Liver (tissue), 9 donors: Measurements from ENCODE around the gene DOP1B. TPM values are rescaled to one million over a fixed set of nuclear protein-coding genes. Genes with fewer than 3 reads are reported as not detected.

Experiments
- DNase-seq: peaks from one replicate; pipeline ENCODE4 v3.0.0-alpha.2; 2017; ENCODE audit warnings: low spot score
- H3K27ac ChIP-seq, 2 donors: one replicate each; pipeline ENCODE4 v1.7.0; 2013; ENCODE audit warnings: inconsistent platforms in 2 of 2, low read length in 2 of 2, control low read depth in 1 of 2, low read depth in 1 of 2, mild to moderate bottlenecking in 1 of 2
- H3K27me3 ChIP-seq, 4 donors: one replicate each; pipeline versions ENCODE4 v1.6.1 to v1.7.0; 2013; ENCODE audit warnings: low read length in 3 of 4, inconsistent platforms in 1 of 4, mild to moderate bottlenecking in 1 of 4, moderate library complexity in 1 of 4; ENCODE audit not compliant: control insufficient read depth in 4 of 4, insufficient read depth in 4 of 4
- H3K36me3 ChIP-seq, 4 donors: one replicate each; pipeline versions ENCODE4 v1.6.1 to v1.7.0; 2013; ENCODE audit warnings: low read length in 3 of 4, mild to moderate bottlenecking in 3 of 4, low read depth in 1 of 4, moderate library complexity in 1 of 4; ENCODE audit not compliant: control insufficient read depth in 4 of 4, insufficient read depth in 3 of 4
- H3K4me1 ChIP-seq, 4 donors: one replicate each; pipeline versions ENCODE4 v1.6.1 to v1.7.0; 2013; ENCODE audit warnings: low read length in 3 of 4, mild to moderate bottlenecking in 3 of 4, moderate library complexity in 1 of 4; ENCODE audit not compliant: control insufficient read depth in 4 of 4, insufficient read depth in 4 of 4
- H3K4me3 ChIP-seq, 3 donors: one replicate each; pipeline versions ENCODE4 v1.6.1 to v1.7.0; 2013; ENCODE audit warnings: low read length in 3 of 3, control low read depth in 1 of 3, low read depth in 1 of 3, mild to moderate bottlenecking in 1 of 3
- H3K9ac ChIP-seq, 2 donors: one replicate each; pipeline ENCODE4 v1.7.0; 2013; ENCODE audit warnings: low read length in 2 of 2, mild to moderate bottlenecking in 2 of 2, moderate library complexity in 2 of 2, control low read depth in 1 of 2, low read depth in 1 of 2
- H3K9me3 ChIP-seq, 4 donors: one replicate each; pipeline versions ENCODE4 v1.6.1 to v1.7.0; 2013; ENCODE audit warnings: low read length in 3 of 4; ENCODE audit not compliant: control insufficient read depth in 4 of 4
- ATF3 ChIP-seq: IDR thresholded peaks from 2 replicates; pipeline ENCODE4 v1.6.1; 2016; ENCODE audit warnings: antibody characterized with exemption
- EGR1 ChIP-seq, 2 donors: IDR thresholded peaks; 2 replicates each; pipeline ENCODE4 v1.6.1; 2016 to 2018; ENCODE audit warnings: antibody characterized with exemption in 2 of 2, low read depth in 2 of 2
- FOXA1 ChIP-seq: IDR thresholded peaks from 2 replicates; pipeline ENCODE4 v1.6.1; 2016; ENCODE audit warnings: antibody characterized with exemption
- GABPA ChIP-seq, 2 donors: IDR thresholded peaks in 1 of 2; conservative IDR thresholded peaks in 1 of 2; 2 replicates each; pipeline ENCODE4 v1.6.1; 2016; ENCODE audit warnings: antibody characterized with exemption in 2 of 2, mild to moderate bottlenecking in 1 of 2, moderate library complexity in 1 of 2
- HNF4A ChIP-seq, 2 donors: conservative IDR thresholded peaks; 2 replicates each; pipeline ENCODE4 v1.6.1; 2016; ENCODE audit warnings: antibody characterized with exemption in 2 of 2, mild to moderate bottlenecking in 2 of 2
- HNF4G ChIP-seq: IDR thresholded peaks from 2 replicates; pipeline ENCODE4 v1.6.1; 2016; ENCODE audit warnings: antibody characterized with exemption
- JUND ChIP-seq, 2 donors: IDR thresholded peaks; 2 replicates each; pipeline ENCODE4 v1.6.1; 2016; ENCODE audit warnings: antibody characterized with exemption in 2 of 2
- MAX ChIP-seq: IDR thresholded peaks from 2 replicates; pipeline ENCODE4 v1.6.1; 2016; ENCODE audit warnings: antibody characterized with exemption
- NR2F2 ChIP-seq: IDR thresholded peaks from 2 replicates; pipeline ENCODE4 v1.6.1; 2016; ENCODE audit warnings: antibody characterized with exemption
- RAD21 ChIP-seq, 2 donors: IDR thresholded peaks; 2 replicates each; pipeline ENCODE4 v1.6.1; 2016; ENCODE audit warnings: antibody characterized with exemption in 2 of 2, mild to moderate bottlenecking in 2 of 2
- REST ChIP-seq: IDR thresholded peaks from 2 replicates; pipeline ENCODE4 v1.6.1; 2016; ENCODE audit warnings: antibody characterized with exemption, mild to moderate bottlenecking
- RXRA ChIP-seq, 2 donors: IDR thresholded peaks; 2 replicates each; pipeline ENCODE4 v1.6.1; 2017 to 2018; ENCODE audit warnings: antibody characterized with exemption in 2 of 2, mild to moderate bottlenecking in 1 of 2
- TAF1 ChIP-seq: conservative IDR thresholded peaks from 2 replicates; pipeline ENCODE4 v1.6.1; 2016; ENCODE audit warnings: antibody characterized with exemption, mild to moderate bottlenecking
- YY1 ChIP-seq: IDR thresholded peaks from 2 replicates; pipeline ENCODE4 v1.6.1; 2016; ENCODE audit warnings: antibody characterized with exemption, mild to moderate bottlenecking
- WGBS: extraction: QIAGEN DNeasy Blood & Tissue Kit; methylation state at CpG from one replicate; pipeline ENCODE4 v1.1.7; 2013; 5-methylcytosine and 5-hydroxymethylcytosine counted together
- polyA plus RNA-seq, 2 donors: library from polyadenylated mRNA; stranded (reverse) in 1 of 2; unstranded in 1 of 2; fragments of 200-250 nt in 1 of 2; fragments of >200 nt in 1 of 2; fragmentation: Nextera tagmentation in 1 of 2; extraction: Ambion mirVana in 1 of 2; gene quantifications; one replicate each; pipeline versions ENCODE4 v1.2.1 to v1.2.3, GENCODE V29; 2013 to 2015
- total RNA-seq, 2 donors: library from RNA; depleted of rRNA; stranded (reverse); fragments of >200 nt; gene quantifications; one replicate each; pipeline ENCODE4 v1.2.3, GENCODE V29; 2014
- TF ChIP-seq, protein P1 (sequence below): IDR thresholded peaks from 2 replicates; pipeline ENCODE4 v1.6.1; 2016; ENCODE audit warnings: antibody characterized with exemption
- TF ChIP-seq, protein P2 (sequence below): fragments of 150-350 bp; IDR thresholded peaks from 2 replicates; pipeline ENCODE4 v1.5.1; 2017; ENCODE audit warnings: improper control_type of control experiment, low read depth, low read length; ENCODE audit not compliant: missing input control
- donor health status: healthy.
- donor health status: healthy.
- donor health status: healthy.
- donor health status: healthy.
- donor health status: healthy.

DOP1B gene
- total and polyA plus RNA-seq, 4 donors: 5.8 to 7.1 (median 6.3) TPM

DNA sequence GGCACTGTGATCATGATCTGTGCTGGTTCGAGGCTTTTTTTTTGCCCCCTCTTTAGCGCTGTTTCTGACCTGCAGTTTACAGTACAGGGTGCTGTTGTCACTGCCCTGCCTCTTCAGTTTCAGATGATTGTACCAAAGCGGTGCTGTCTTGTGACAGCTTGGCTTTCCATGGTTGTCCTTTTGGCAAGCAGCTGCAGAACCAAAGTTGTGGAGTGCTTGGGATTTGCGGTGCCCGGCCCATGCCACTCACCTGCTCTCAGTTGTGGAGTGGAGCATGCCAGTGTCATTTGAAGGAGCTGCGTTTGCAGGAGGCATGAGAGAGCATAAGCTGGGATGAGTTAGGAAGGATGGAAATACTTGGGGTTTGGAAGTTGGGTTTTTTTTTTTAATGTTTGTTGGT lies 48.4 kb downstream of the DOP1B start:
- Histone ChIP-seq H3K9ac (no peak overlapping the region), H3K4me1 (peaks cover 3 to 16% (median 5%) of the 10 kb centered on the region in 4 donors), H3K27me3 (no peaks in the 10 kb centered on the region), H3K4me3 (no peak overlapping the region), H3K36me3 (peaks cover 0 to 2% (median 0%) of the 10 kb centered on the region in 4 donors), H3K9me3 (no peaks in the 10 kb centered on the region), H3K27ac (no peak overlapping the region)
- 93% methylated on average over 6 of the region's 6 CpGs for WGBS
- TF ChIP-seq YY1: no peak
- no peak for TF ChIP-seq TAF1
- TF ChIP-seq GABPA (IDR thresholded peaks at IDR 0.05 in 1 of 2, conservative IDR thresholded peaks at IDR 0.05 in 1 of 2): no peak
- TF ChIP-seq HNF4A (conservative IDR thresholded peaks at IDR 0.05): no peak
- no peak for TF ChIP-seq REST
- TF ChIP-seq FOXA1: no peak
- TF ChIP-seq RAD21 (IDR thresholded peaks at IDR 0.05): no peak
- TF ChIP-seq, protein P1, sequence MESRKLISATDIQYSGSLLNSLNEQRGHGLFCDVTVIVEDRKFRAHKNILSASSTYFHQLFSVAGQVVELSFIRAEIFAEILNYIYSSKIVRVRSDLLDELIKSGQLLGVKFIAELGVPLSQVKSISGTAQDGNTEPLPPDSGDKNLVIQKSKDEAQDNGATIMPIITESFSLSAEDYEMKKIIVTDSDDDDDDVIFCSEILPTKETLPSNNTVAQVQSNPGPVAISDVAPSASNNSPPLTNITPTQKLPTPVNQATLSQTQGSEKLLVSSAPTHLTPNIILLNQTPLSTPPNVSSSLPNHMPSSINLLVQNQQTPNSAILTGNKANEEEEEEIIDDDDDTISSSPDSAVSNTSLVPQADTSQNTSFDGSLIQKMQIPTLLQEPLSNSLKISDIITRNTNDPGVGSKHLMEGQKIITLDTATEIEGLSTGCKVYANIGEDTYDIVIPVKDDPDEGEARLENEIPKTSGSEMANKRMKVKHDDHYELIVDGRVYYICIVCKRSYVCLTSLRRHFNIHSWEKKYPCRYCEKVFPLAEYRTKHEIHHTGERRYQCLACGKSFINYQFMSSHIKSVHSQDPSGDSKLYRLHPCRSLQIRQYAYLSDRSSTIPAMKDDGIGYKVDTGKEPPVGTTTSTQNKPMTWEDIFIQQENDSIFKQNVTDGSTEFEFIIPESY: no peak
- TF ChIP-seq EGR1 (IDR thresholded peaks at IDR 0.05; ENCODE audit: low read depth in 2 of 2): no peak
- TF ChIP-seq, protein P2, sequence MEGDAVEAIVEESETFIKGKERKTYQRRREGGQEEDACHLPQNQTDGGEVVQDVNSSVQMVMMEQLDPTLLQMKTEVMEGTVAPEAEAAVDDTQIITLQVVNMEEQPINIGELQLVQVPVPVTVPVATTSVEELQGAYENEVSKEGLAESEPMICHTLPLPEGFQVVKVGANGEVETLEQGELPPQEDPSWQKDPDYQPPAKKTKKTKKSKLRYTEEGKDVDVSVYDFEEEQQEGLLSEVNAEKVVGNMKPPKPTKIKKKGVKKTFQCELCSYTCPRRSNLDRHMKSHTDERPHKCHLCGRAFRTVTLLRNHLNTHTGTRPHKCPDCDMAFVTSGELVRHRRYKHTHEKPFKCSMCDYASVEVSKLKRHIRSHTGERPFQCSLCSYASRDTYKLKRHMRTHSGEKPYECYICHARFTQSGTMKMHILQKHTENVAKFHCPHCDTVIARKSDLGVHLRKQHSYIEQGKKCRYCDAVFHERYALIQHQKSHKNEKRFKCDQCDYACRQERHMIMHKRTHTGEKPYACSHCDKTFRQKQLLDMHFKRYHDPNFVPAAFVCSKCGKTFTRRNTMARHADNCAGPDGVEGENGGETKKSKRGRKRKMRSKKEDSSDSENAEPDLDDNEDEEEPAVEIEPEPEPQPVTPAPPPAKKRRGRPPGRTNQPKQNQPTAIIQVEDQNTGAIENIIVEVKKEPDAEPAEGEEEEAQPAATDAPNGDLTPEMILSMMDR: no peak
- TF ChIP-seq MAX: no peak
- no peak for TF ChIP-seq HNF4G
- no peak for TF ChIP-seq RXRA (IDR thresholded peaks at IDR 0.05)
- TF ChIP-seq NR2F2: no peak
- no peak for TF ChIP-seq JUND (IDR thresholded peaks at IDR 0.05)
- no peak for TF ChIP-seq ATF3
- DNase-seq: no peak

- Histone ChIP-seq H3K27me3 (no peaks in the 10 kb centered on the region), H3K9me3 (no peaks in the 10 kb centered on the region), H3K4me3 (no peak overlapping the region), H3K36me3 (peaks cover 0 to 2% (median 0%) of the 10 kb centered on the region in 4 donors), H3K27ac (no peak overlapping the region), H3K9ac (no peak overlapping the region), H3K4me1 (peaks cover 3 to 15% (median 5%) of the 10 kb centered on the region in 4 donors)
- TF ChIP-seq JUND (IDR thresholded peaks at IDR 0.05): no peak
- TF ChIP-seq TAF1: no peak
- TF ChIP-seq NR2F2: no peak
- TF ChIP-seq ATF3: no peak
- TF ChIP-seq GABPA (IDR thresholded peaks at IDR 0.05 in 1 of 2, conservative IDR thresholded peaks at IDR 0.05 in 1 of 2): no peak
- no peak for TF ChIP-seq YY1
- no peak for TF ChIP-seq REST
- DNase-seq: no peak
- WGBS: 93% methylated on average over 5 of the region's 5 CpGs
Observed at GRCh38 chr21:36205962-36206361, 49.3 kb downstream of the DOP1B start.
